HCT116 (cell line): ENCODE measurements around the gene CCL8. TPM values are rescaled to one million over a fixed set of nuclear protein-coding genes. Genes with fewer than 3 reads are reported as not detected.

Source experiments
- ATAC-seq: fragments of 200-7000 bp; cut with Tn5 transposase; 2 replicates; pipeline ENCODE4 v1.9.1; 2020; ENCODE audit warnings: mild to moderate bottlenecking, moderate library complexity
- BruUV-seq: library from RNA; stranded (reverse); fragments of 400-500 nt; replicated peaks from 2 replicates; lab custom pipeline; 2021; lab: Mats Ljungman, UMichigan
- CTCF ChIA-PET: fragments of 300-600 bp; sonication (Branson Sonifier 250); formaldehyde crosslinking; loops from one replicate; lab custom pipeline; 2021; ENCODE audit warnings: antibody characterized with exemption; lab: Charles Lee
- POLR2A ChIA-PET: fragments of 300-600, 350-600 bp; sonication (Branson Sonifier 250); formaldehyde crosslinking; loops from one replicate; lab custom pipeline; 2021; ENCODE audit warnings: antibody characterized with exemption; lab: Charles Lee
- RAD21 ChIA-PET, 2 experiments: fragments of 300-600 bp; sonication (Branson Sonifier 250); formaldehyde crosslinking; loops; one replicate each; lab custom pipeline; 2023; ENCODE audit warnings: low total read pairs in 2 of 2; ENCODE audit not compliant: uncharacterized antibody in 2 of 2, unreplicated experiment in 2 of 2, low non-redundant PET in 1 of 2; lab: Charles Lee
- DNase-seq: peaks from one replicate; pipeline ENCODE4 v3.0.0-alpha.2; 2010; ENCODE audit warnings: low read depth, low spot score
- H2AFZ ChIP-seq: fragments of 200-600 bp; shearing (Covaris generic), sonication (generic); 2 replicates; pipeline ENCODE4 v1.6.1; 2017; ENCODE audit warnings: low read depth, mixed run types, mixed read lengths, antibody characterized with exemption, low read length; ENCODE audit not compliant: poor library complexity, severe bottlenecking
- H3K27ac ChIP-seq: 2 replicates; pipeline ENCODE4 v1.5.1; 2012; ENCODE audit warnings: low read depth, low read length
- H3K27me3 ChIP-seq: fragments of 200-600 bp; sonication (generic); 2 replicates; pipeline ENCODE4 v1.6.1; 2016; ENCODE audit warnings: mixed run types, low read length, mixed read lengths; ENCODE audit not compliant: insufficient read depth
- H3K36me3 ChIP-seq, 2 experiments: fragments of 200-500 bp in 1 of 2; fragments of 200-600 bp in 1 of 2; sonication (Bioruptor generic) in 1 of 2; sonication (generic) in 1 of 2; 2 replicates each; pipeline versions ENCODE4 v1.5.1 to v1.6.1; 2014 to 2016; ENCODE audit warnings: low read length in 2 of 2, inconsistent platforms in 1 of 2, mixed read lengths in 1 of 2, mixed run types in 1 of 2; ENCODE audit not compliant: insufficient read depth in 2 of 2, control insufficient read depth in 1 of 2
- H3K4me1 ChIP-seq, 2 experiments: fragments of 200-600 bp in 1 of 2; sonication (generic) in 1 of 2; 2 replicates each; pipeline versions ENCODE4 v1.5.1 to v1.6.1; 2012 to 2017; ENCODE audit warnings: low read length in 2 of 2, inconsistent platforms in 1 of 2, mild to moderate bottlenecking in 1 of 2, mixed read lengths in 1 of 2, mixed run types in 1 of 2, moderate library complexity in 1 of 2; ENCODE audit not compliant: insufficient read depth in 2 of 2, control insufficient read depth in 1 of 2
- H3K4me2 ChIP-seq: fragments of 200-600 bp; sonication (generic); 2 replicates; pipeline ENCODE4 v1.6.1; 2017; ENCODE audit warnings: mixed run types, low read length, mixed read lengths
- H3K4me3 ChIP-seq, 2 experiments: fragments of 200-600 bp in 1 of 2; sonication (generic) in 1 of 2; replicated peaks in 1 of 2; 2 replicates each; pipeline ENCODE4 v1.5.1; 2011 to 2016; ENCODE audit warnings: low read length in 2 of 2, control low read depth in 1 of 2, low read depth in 1 of 2, mild to moderate bottlenecking in 1 of 2, mixed read lengths in 1 of 2, mixed run types in 1 of 2
- H3K79me2 ChIP-seq: fragments of 200-600 bp; sonication (generic); 2 replicates; pipeline ENCODE4 v1.6.1; 2017; ENCODE audit warnings: mild to moderate bottlenecking, mixed run types, low read length, moderate library complexity, mixed read lengths; ENCODE audit not compliant: insufficient read depth
- H3K9ac ChIP-seq: fragments of 200-600 bp; sonication (generic); 2 replicates; pipeline ENCODE4 v1.6.1; 2016; ENCODE audit warnings: low read length, mixed read lengths
- H3K9me2 ChIP-seq: fragments of 200-600 bp; sonication (generic), shearing (Covaris generic); 2 replicates; pipeline ENCODE4 v1.6.1; 2017; ENCODE audit warnings: mixed run types, mild to moderate bottlenecking, moderate library complexity; ENCODE audit not compliant: insufficient read depth
- H3K9me3 ChIP-seq, 2 experiments: fragments of 200-500 bp in 1 of 2; fragments of 200-600 bp in 1 of 2; sonication (Bioruptor generic) in 1 of 2; sonication (generic) in 1 of 2; 2 replicates each; pipeline ENCODE4 v1.6.1; 2014 to 2017; ENCODE audit warnings: low read length in 2 of 2, mixed read lengths in 2 of 2, inconsistent platforms in 1 of 2, low read depth in 1 of 2, mild to moderate bottlenecking in 1 of 2, mixed run types in 1 of 2, moderate library complexity in 1 of 2; ENCODE audit not compliant: control insufficient read depth in 1 of 2, insufficient read depth in 1 of 2
- H4K20me1 ChIP-seq: fragments of 200-600 bp; sonication (generic), shearing (Covaris generic); 2 replicates; pipeline ENCODE4 v1.6.1; 2017; ENCODE audit warnings: mixed run types, mild to moderate bottlenecking, moderate library complexity; ENCODE audit not compliant: insufficient read depth
- CBX3 ChIP-seq: IDR thresholded peaks from 2 replicates; pipeline ENCODE4 v1.6.1; 2012; ENCODE audit warnings: low read depth
- CEBPB ChIP-seq: IDR thresholded peaks from 2 replicates; pipeline ENCODE4 v1.6.1; 2012; ENCODE audit warnings: low read depth
- ELF1 ChIP-seq: IDR thresholded peaks from 2 replicates; pipeline ENCODE4 v1.6.1; 2012; ENCODE audit warnings: low read depth, borderline replicate concordance
- EZH2phosphoT487 ChIP-seq: fragments of 200-600 bp; IDR thresholded peaks from 2 replicates; pipeline ENCODE4 v1.6.1; 2018; ENCODE audit warnings: antibody characterized with exemption, borderline replicate concordance
- FOSL1 ChIP-seq: IDR thresholded peaks from 2 replicates; pipeline ENCODE4 v1.6.1; 2012; ENCODE audit warnings: low read depth
- JUND ChIP-seq: IDR thresholded peaks from 2 replicates; pipeline ENCODE4 v1.6.1; 2012
- POLR2AphosphoS5 ChIP-seq: IDR thresholded peaks from 2 replicates; pipeline ENCODE4 v1.6.1; 2011; ENCODE audit warnings: mild to moderate bottlenecking, low read depth, low read length, moderate library complexity
- RAD21 ChIP-seq: IDR thresholded peaks from 2 replicates; pipeline ENCODE4 v1.6.1; 2012; ENCODE audit warnings: low read depth, mild to moderate bottlenecking
- SRF ChIP-seq: IDR thresholded peaks from 2 replicates; pipeline ENCODE4 v1.6.1; 2012; ENCODE audit warnings: low read depth
- TCF7L2 ChIP-seq: IDR thresholded peaks from 2 replicates; pipeline ENCODE4 v1.7.0; 2011; ENCODE audit warnings: borderline replicate concordance, inconsistent platforms; ENCODE audit not compliant: insufficient read depth, insufficient read length; ENCODE audit errors: extremely low read depth
- YY1 ChIP-seq: IDR thresholded peaks from 2 replicates; pipeline ENCODE4 v1.6.1; 2011; ENCODE audit warnings: low read length, low read depth, moderate library complexity, mild to moderate bottlenecking; ENCODE audit not compliant: insufficient replicate concordance; ENCODE audit errors: extremely low read depth
- ZNF274 ChIP-seq: fragments of 200-500 bp; sonication (Bioruptor generic); IDR thresholded peaks from 2 replicates; pipeline ENCODE4 v1.6.1; 2014; ENCODE audit warnings: mild to moderate bottlenecking, low read depth, low read length, inconsistent platforms
- intact Hi-C: fragments of 100-400 bp; cut with micrococcal nuclease; formaldehyde crosslinking; loops from 2 replicates; pipeline ENCODE4 v1.10.0; 2022
- total RNA-seq: library from RNA; stranded (reverse); gene quantifications from one replicate; pipeline ENCODE4 v1.2.1, GENCODE V29; 2021; ENCODE audit not compliant: unreplicated experiment
- TF ChIP-seq, protein P1 (sequence below): IDR thresholded peaks from 2 replicates; pipeline ENCODE4 v1.6.1; 2012; ENCODE audit warnings: low read depth
- TF ChIP-seq, protein P2 (sequence below), 3 experiments: fragments of 200-600 bp in 1 of 3; sonication (generic) in 1 of 3; IDR thresholded peaks in 2 of 3; conservative IDR thresholded peaks in 1 of 3; 2 replicates each; pipeline ENCODE4 v1.5.1; 2012 to 2017; ENCODE audit warnings: low read depth in 2 of 3, low read length in 2 of 3, antibody characterized with exemption in 1 of 3, borderline replicate concordance in 1 of 3, control low read depth in 1 of 3, mild to moderate bottlenecking in 1 of 3, mixed read lengths in 1 of 3, mixed run types in 1 of 3, moderate library complexity in 1 of 3; ENCODE audit not compliant: insufficient read depth in 1 of 3
- TF ChIP-seq, protein P3 (sequence below): IDR thresholded peaks from 2 replicates; pipeline ENCODE4 v1.6.1; 2012
- TF ChIP-seq, protein P4 (sequence below): IDR thresholded peaks from 2 replicates; pipeline ENCODE4 v1.6.1; 2012

Gene CCL8
- total RNA-seq, 1 experiment from 2014 or later: not detected

DNA sequence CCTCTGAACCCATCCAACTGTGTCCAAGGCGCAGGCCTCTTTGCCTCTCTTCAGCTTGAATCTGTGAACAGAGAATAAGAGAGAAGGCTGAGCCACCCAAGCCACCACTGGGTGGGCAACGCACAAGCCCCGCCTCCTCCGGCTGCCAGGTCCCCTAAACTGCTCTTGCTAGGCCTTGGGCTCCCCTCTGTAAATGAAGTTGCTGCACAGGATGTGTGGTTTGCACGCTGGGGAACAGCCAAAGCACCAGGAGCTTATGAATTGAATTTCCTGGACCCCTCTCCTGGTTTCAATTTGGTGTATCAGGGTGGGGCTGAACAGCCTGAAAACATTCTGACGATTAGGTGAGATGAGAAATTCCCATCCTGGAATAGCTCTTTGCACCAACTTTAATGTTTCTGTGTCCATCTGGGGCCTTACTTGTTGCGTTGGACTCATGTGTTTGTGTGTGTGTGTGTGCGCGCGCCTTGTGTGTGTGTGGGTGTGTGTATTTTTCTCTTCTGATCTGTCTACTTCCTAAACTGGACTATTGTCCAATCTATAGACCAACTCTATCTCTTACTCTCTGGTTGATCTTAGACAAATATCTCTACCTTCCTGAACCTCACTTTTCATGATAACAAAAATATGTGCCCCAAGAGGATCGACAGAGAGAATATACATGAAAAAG lies 41.5 kb downstream of the CCL8 start (continued):
- TF ChIP-seq, protein P1, sequence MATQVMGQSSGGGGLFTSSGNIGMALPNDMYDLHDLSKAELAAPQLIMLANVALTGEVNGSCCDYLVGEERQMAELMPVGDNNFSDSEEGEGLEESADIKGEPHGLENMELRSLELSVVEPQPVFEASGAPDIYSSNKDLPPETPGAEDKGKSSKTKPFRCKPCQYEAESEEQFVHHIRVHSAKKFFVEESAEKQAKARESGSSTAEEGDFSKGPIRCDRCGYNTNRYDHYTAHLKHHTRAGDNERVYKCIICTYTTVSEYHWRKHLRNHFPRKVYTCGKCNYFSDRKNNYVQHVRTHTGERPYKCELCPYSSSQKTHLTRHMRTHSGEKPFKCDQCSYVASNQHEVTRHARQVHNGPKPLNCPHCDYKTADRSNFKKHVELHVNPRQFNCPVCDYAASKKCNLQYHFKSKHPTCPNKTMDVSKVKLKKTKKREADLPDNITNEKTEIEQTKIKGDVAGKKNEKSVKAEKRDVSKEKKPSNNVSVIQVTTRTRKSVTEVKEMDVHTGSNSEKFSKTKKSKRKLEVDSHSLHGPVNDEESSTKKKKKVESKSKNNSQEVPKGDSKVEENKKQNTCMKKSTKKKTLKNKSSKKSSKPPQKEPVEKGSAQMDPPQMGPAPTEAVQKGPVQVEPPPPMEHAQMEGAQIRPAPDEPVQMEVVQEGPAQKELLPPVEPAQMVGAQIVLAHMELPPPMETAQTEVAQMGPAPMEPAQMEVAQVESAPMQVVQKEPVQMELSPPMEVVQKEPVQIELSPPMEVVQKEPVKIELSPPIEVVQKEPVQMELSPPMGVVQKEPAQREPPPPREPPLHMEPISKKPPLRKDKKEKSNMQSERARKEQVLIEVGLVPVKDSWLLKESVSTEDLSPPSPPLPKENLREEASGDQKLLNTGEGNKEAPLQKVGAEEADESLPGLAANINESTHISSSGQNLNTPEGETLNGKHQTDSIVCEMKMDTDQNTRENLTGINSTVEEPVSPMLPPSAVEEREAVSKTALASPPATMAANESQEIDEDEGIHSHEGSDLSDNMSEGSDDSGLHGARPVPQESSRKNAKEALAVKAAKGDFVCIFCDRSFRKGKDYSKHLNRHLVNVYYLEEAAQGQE: no peak
- TF ChIP-seq SRF (no peak), JUND (no peak), CEBPB (no peak), EZH2phosphoT487 (no peak)
- TF ChIP-seq, all 23 proteins: peak for 0

DNA sequence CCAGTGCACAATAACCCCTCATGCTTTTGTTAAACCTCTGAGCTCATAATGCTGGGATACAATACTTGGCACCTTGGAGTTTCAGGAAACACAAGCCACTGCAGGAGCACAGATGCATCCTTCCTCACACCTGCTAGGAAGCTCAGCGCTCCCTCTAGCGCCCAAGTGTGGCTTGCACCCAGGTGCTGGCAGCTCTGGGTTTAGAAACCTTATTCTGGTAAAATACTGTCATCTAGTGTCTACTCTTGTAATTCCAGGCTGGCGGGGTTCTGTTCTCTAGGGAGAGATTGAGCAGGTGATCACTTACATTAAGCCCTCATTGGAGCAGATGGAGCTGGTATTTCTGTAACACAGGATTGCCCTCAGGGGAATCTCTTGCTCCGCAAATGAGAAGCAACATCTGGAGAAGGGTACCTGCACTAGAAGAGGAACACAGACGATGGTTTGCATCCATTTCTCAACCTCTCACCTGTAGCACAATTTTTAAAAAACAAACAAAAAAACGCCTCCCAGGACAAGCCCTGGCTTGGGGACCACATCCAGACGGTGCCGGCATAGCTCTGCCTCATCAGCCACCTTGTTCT lies 42.3 kb downstream of the CCL8 start:
- Histone ChIP-seq H3K27me3 (peaks cover 11% of the 10 kb centered on the region; the same call in 1 of the 2 replicates), H3K27ac (no peak overlapping the region), H3K9me3 (no peaks in the 10 kb centered on the region), H3K4me1 (no peaks in the 10 kb centered on the region), H2AFZ (no peak overlapping the region), H3K9ac (no peak overlapping the region), H3K36me3 (no peaks in the 10 kb centered on the region)
- peak; percentile 68 for DNase-seq
- peak; percentile 98 for ATAC-seq
- ChIA-PET RAD21 (interaction anchor here (1.0 to 1.1 kb wide), 2 partner anchors 30 to 161 kb away, joined by 4 read pairs; no protein-coding TSS in a partner anchor), POLR2A (no interaction called here)
- intact Hi-C loops: loop anchor here (1.0 kb wide), 3 partner anchors 161 to 582 kb away; no protein-coding TSS in a partner anchor
- TF ChIP-seq YY1: no peak
- no peak for TF ChIP-seq CBX3
- TF ChIP-seq JUND: no peak
- no peak for TF ChIP-seq ELF1
- TF ChIP-seq, protein P2, sequence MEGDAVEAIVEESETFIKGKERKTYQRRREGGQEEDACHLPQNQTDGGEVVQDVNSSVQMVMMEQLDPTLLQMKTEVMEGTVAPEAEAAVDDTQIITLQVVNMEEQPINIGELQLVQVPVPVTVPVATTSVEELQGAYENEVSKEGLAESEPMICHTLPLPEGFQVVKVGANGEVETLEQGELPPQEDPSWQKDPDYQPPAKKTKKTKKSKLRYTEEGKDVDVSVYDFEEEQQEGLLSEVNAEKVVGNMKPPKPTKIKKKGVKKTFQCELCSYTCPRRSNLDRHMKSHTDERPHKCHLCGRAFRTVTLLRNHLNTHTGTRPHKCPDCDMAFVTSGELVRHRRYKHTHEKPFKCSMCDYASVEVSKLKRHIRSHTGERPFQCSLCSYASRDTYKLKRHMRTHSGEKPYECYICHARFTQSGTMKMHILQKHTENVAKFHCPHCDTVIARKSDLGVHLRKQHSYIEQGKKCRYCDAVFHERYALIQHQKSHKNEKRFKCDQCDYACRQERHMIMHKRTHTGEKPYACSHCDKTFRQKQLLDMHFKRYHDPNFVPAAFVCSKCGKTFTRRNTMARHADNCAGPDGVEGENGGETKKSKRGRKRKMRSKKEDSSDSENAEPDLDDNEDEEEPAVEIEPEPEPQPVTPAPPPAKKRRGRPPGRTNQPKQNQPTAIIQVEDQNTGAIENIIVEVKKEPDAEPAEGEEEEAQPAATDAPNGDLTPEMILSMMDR (IDR thresholded peaks at IDR 0.05 in 2 of 3, conservative IDR thresholded peaks at IDR 0.05 in 1 of 3; ENCODE audit: borderline replicate concordance in 1 of 3, insufficient read depth in 1 of 3, low read depth in 2 of 3, low read length in 2 of 3): peak; percentile 99
- TF ChIP-seq POLR2AphosphoS5: no peak
- TF ChIP-seq, protein P3, sequence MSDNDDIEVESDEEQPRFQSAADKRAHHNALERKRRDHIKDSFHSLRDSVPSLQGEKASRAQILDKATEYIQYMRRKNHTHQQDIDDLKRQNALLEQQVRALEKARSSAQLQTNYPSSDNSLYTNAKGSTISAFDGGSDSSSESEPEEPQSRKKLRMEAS: no peak
- no peak for TF ChIP-seq EZH2phosphoT487
- TF ChIP-seq, protein P4, sequence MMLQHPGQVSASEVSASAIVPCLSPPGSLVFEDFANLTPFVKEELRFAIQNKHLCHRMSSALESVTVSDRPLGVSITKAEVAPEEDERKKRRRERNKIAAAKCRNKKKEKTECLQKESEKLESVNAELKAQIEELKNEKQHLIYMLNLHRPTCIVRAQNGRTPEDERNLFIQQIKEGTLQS: no peak
- TF ChIP-seq ZNF274: no peak
- TF ChIP-seq FOSL1: no peak
- TF ChIP-seq CEBPB: no peak
- no peak for TF ChIP-seq TCF7L2
- peak; percentile 85 for TF ChIP-seq RAD21
- TF ChIP-seq, all 23 proteins: peak for 2
- no peaks in the 10 kb centered on the region for H3K9me2 ChIP-seq
- no peaks in the 10 kb centered on the region for H3K79me2 ChIP-seq
- H4K20me1 ChIP-seq: no peaks in the 10 kb centered on the region
- no TSS peak for BruUV-seq
- H3K4me2 ChIP-seq: no peak overlapping the region
- no peak overlapping the region for H3K4me3 ChIP-seq
- CTCF ChIA-PET: interaction anchor here (0.6 to 3.1 kb wide), 27 partner anchors 9 to 866 kb away, joined by 3 to 47 read pairs (median 4); partner anchors contain the start of gene CCL8
